HepG2 (cell line): ENCODE results near the gene NRIP2. TPM values are rescaled to one million over a fixed set of nuclear protein-coding genes. Genes with fewer than 3 reads are reported as not detected.

Experiments
- DNMT1 ChIP-seq: sonication (generic); formaldehyde crosslinking; IDR thresholded peaks from 2 replicates; pipeline ENCODE4 v1.5.1; 2020; ENCODE audit warnings: mild to moderate bottlenecking, missing genetic modification reagents
- FOXJ3 ChIP-seq: sonication (generic); formaldehyde crosslinking; IDR thresholded peaks from 2 replicates; pipeline ENCODE4 v1.4.0; 2020; ENCODE audit warnings: missing genetic modification reagents, mild to moderate bottlenecking, borderline replicate concordance
- HDAC1 ChIP-seq: sonication (generic); formaldehyde crosslinking; IDR thresholded peaks from 2 replicates; pipeline ENCODE4 v1.5.1; 2020; ENCODE audit warnings: mild to moderate bottlenecking, missing genetic modification reagents
- KLF6 ChIP-seq: IDR thresholded peaks from 2 replicates; pipeline ENCODE4 v1.8.0; 2016; ENCODE audit warnings: missing biosample characterization, missing genetic modification reagents
- MED13 ChIP-seq: sonication (generic); formaldehyde crosslinking; IDR thresholded peaks from 2 replicates; pipeline ENCODE4 v1.5.0; 2020; ENCODE audit warnings: missing genetic modification reagents
- MTF2 ChIP-seq: sonication (generic); formaldehyde crosslinking; IDR thresholded peaks from 2 replicates; pipeline ENCODE4 v1.5.0; 2020; ENCODE audit warnings: missing genetic modification reagents, borderline replicate concordance
- MXD4 ChIP-seq: IDR thresholded peaks from 2 replicates; pipeline ENCODE4 v1.6.1; 2016; ENCODE audit warnings: mild to moderate bottlenecking, missing biosample characterization, missing genetic modification reagents
- NCOR1 ChIP-seq: fragments of 200-600 bp; sonication (generic); IDR thresholded peaks from 2 replicates; pipeline ENCODE4 v1.7.0; 2017; ENCODE audit warnings: antibody characterized with exemption, low read length, borderline replicate concordance
- SMYD3 ChIP-seq: sonication (generic); formaldehyde crosslinking; IDR thresholded peaks from 2 replicates; pipeline ENCODE4 v1.8.1; 2023; ENCODE audit warnings: mild to moderate bottlenecking, missing genetic modification reagents
- TAF1 ChIP-seq: sonication (generic); formaldehyde crosslinking; IDR thresholded peaks from 2 replicates; pipeline ENCODE4 v1.4.0; 2020; ENCODE audit warnings: missing genetic modification reagents
- THAP9 ChIP-seq: sonication (generic); formaldehyde crosslinking; IDR thresholded peaks from 2 replicates; pipeline ENCODE4; 2020; ENCODE audit warnings: missing genetic modification reagents, mild to moderate bottlenecking, borderline replicate concordance
- TIGD3 ChIP-seq: sonication (generic); formaldehyde crosslinking; IDR thresholded peaks from 2 replicates; pipeline ENCODE4 v1.5.1; 2020; ENCODE audit warnings: mild to moderate bottlenecking, missing genetic modification reagents, borderline replicate concordance
- ZNF225 ChIP-seq: sonication (generic); formaldehyde crosslinking; IDR thresholded peaks from 2 replicates; pipeline ENCODE4 v1.4.0; 2020; ENCODE audit warnings: mild to moderate bottlenecking, missing genetic modification reagents
- ZNF546 ChIP-seq: sonication (generic); formaldehyde crosslinking; conservative IDR thresholded peaks from 2 replicates; pipeline ENCODE4 v1.8.1; 2023; ENCODE audit warnings: mild to moderate bottlenecking, missing genetic modification reagents
- ZNF564 ChIP-seq: sonication (generic); formaldehyde crosslinking; IDR thresholded peaks from 2 replicates; pipeline ENCODE4 v1.8.1; 2023; ENCODE audit warnings: mild to moderate bottlenecking, missing genetic modification reagents
- ZUFSP ChIP-seq: sonication (generic); formaldehyde crosslinking; IDR thresholded peaks from 2 replicates; pipeline ENCODE4 v1.9.0; 2021; ENCODE audit warnings: missing genetic modification reagents, mild to moderate bottlenecking, borderline replicate concordance
- polyA plus RNA-seq, 8 experiments: library from polyadenylated mRNA; depleted of rRNA in 3 of 8; stranded (reverse) in 7 of 8; unstranded in 1 of 8; fragments of >200 nt; fragmentation: Illumina TruSeq in 4 of 8; extraction: Trizol in 4 of 8; gene quantifications; 2 replicates each; pipeline versions ENCODE4 v1.2.1 to v1.2.3, GENCODE V29; 2011 to 2016; ENCODE audit warnings: low read depth in 4 of 8, missing spikeins in 1 of 8, mixed read lengths in 1 of 8; ENCODE audit not compliant: insufficient read depth in 1 of 8
- total RNA-seq, 5 experiments: library from RNA; depleted of rRNA; stranded (reverse); fragments of >200 nt; fragmentation: Illumina TruSeq; extraction: Trizol; gene quantifications; 2 replicates each; pipeline ENCODE4 v1.2.3, GENCODE V29; 2016; ENCODE audit warnings: low read depth in 1 of 5
- TF ChIP-seq, protein P1 (sequence below): sonication (generic); formaldehyde crosslinking; IDR thresholded peaks from 2 replicates; pipeline ENCODE4 v1.4.0; 2020; ENCODE audit warnings: mild to moderate bottlenecking, missing genetic modification reagents
- TF ChIP-seq, protein P2 (sequence below): sonication (generic); formaldehyde crosslinking; IDR thresholded peaks from 2 replicates; pipeline ENCODE4 v1.5.0; 2020; ENCODE audit warnings: missing genetic modification reagents

The NRIP2 gene
- total and polyA plus RNA-seq, 2 of the 13 experiments (the other 11 are each of a cell fraction or from before 2014, with no cell fraction given), result not detected

- TF ChIP-seq TAF1 (CRISPR knock-in tag) (peak; percentile 79), FOXJ3 (CRISPR knock-in tag) (no peak), NCOR1 (no peak), ZUFSP (no peak), TIGD3 (no peak), HDAC1 (CRISPR knock-in tag) (peak; percentile 84), MXD4 (CRISPR knock-in tag) (peak; percentile 71), ZNF564 (CRISPR knock-in tag) (no peak), DNMT1 (no peak), ZNF546 (no peak), MED13 (CRISPR knock-in tag) (no peak), ZNF225 (CRISPR knock-in tag) (peak; percentile 62; the same call in 1 of the 2 replicates), MTF2 (CRISPR knock-in tag) (no peak), KLF6 (no peak; the same call in 1 of the 2 replicates), SMYD3 (CRISPR knock-in tag) (0 out of 2 replicates have a peak, but pooled peaks have one; percentile 38), THAP9 (CRISPR knock-in tag) (peak; percentile 39; the same call in 1 of the 2 replicates)
- TF ChIP-seq, protein P1, sequence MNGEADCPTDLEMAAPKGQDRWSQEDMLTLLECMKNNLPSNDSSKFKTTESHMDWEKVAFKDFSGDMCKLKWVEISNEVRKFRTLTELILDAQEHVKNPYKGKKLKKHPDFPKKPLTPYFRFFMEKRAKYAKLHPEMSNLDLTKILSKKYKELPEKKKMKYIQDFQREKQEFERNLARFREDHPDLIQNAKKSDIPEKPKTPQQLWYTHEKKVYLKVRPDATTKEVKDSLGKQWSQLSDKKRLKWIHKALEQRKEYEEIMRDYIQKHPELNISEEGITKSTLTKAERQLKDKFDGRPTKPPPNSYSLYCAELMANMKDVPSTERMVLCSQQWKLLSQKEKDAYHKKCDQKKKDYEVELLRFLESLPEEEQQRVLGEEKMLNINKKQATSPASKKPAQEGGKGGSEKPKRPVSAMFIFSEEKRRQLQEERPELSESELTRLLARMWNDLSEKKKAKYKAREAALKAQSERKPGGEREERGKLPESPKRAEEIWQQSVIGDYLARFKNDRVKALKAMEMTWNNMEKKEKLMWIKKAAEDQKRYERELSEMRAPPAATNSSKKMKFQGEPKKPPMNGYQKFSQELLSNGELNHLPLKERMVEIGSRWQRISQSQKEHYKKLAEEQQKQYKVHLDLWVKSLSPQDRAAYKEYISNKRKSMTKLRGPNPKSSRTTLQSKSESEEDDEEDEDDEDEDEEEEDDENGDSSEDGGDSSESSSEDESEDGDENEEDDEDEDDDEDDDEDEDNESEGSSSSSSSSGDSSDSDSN (CRISPR knock-in tag), result peak; percentile 70; the same call in 1 of the 2 replicates
- TF ChIP-seq, protein P2, sequence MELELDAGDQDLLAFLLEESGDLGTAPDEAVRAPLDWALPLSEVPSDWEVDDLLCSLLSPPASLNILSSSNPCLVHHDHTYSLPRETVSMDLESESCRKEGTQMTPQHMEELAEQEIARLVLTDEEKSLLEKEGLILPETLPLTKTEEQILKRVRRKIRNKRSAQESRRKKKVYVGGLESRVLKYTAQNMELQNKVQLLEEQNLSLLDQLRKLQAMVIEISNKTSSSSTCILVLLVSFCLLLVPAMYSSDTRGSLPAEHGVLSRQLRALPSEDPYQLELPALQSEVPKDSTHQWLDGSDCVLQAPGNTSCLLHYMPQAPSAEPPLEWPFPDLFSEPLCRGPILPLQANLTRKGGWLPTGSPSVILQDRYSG, result no peak
Observed at GRCh38 chr12:2877047-2877952, 42.5 kb upstream of the NRIP2 start, which contains the start of the genes FOXM1 and RHNO1 (continued).
